Kidney (tissue), 22 donors: ENCODE measurements around the gene ZNF675. TPM values are rescaled to one million over a fixed set of nuclear protein-coding genes. Genes with fewer than 3 reads are reported as not detected.
"Not testable (repeated sequence)": the region's sequence is repeated elsewhere in the genome, so short reads cannot be mapped to it uniquely, and the experiment has no call there.

Experiments used
- DNase-seq, 5 donors: peaks; one replicate each; pipeline ENCODE4 v3.0.0-alpha.2; 2013 to 2020
- FAIRE-seq: peaks from 2 replicates; lab custom pipeline; 2012; peaks lifted over from hg19 to GRCh38; lab: Jason Lieb, UNC
- H3K27ac ChIP-seq, 2 donors: one replicate each; pipeline ENCODE4 v1.7.0; 2013; ENCODE audit warnings: low read depth in 2 of 2, low read length in 2 of 2, inconsistent platforms in 1 of 2
- H3K27me3 ChIP-seq: one replicate; pipeline ENCODE4 v1.7.1; 2013; ENCODE audit warnings: low read length, inconsistent platforms; ENCODE audit not compliant: control insufficient read depth, insufficient read depth
- H3K36me3 ChIP-seq, 3 donors: one replicate each; pipeline versions ENCODE4 v1.7.0 to v1.7.1; 2013; ENCODE audit warnings: low read length in 3 of 3, control low read depth in 1 of 3, inconsistent platforms in 1 of 3; ENCODE audit not compliant: insufficient read depth in 3 of 3, control insufficient read depth in 2 of 3
- H3K4me1 ChIP-seq, 3 donors: one replicate each; pipeline versions ENCODE4 v1.7.0 to v1.7.1; 2013; ENCODE audit warnings: low read length in 3 of 3, inconsistent platforms in 1 of 3, low read depth in 1 of 3; ENCODE audit not compliant: control insufficient read depth in 2 of 3, insufficient read depth in 2 of 3
- H3K4me3 ChIP-seq, 3 donors: one replicate each; pipeline versions ENCODE4 v1.7.0 to v1.8.1; 2013; ENCODE audit warnings: low read length in 3 of 3, control low read depth in 1 of 3, inconsistent platforms in 1 of 3
- H3K9ac ChIP-seq, 3 donors: one replicate each; pipeline versions ENCODE4 v1.7.0 to v1.7.1; 2013; ENCODE audit warnings: low read length in 3 of 3, control low read depth in 1 of 3, inconsistent platforms in 1 of 3
- H3K9me3 ChIP-seq, 3 donors: one replicate each; pipeline versions ENCODE4 v1.7.0 to v1.7.1; 2013; ENCODE audit warnings: low read length in 3 of 3, control low read depth in 1 of 3, inconsistent platforms in 1 of 3; ENCODE audit not compliant: control insufficient read depth in 2 of 3, insufficient read depth in 1 of 3
- CTCF ChIP-seq: IDR thresholded peaks from 3 replicates; pipeline ENCODE4 v1.5.1; 2012; ENCODE audit warnings: mild to moderate bottlenecking, moderate library complexity, borderline replicate concordance; ENCODE audit not compliant: insufficient read depth; ENCODE audit errors: extremely low read depth
- intact Hi-C: fragments of 100-400 bp; cut with DNase I; formaldehyde crosslinking; loops from one replicate; pipeline ENCODE4 v1.11.1; 2022
- long read RNA-seq, 10 donors: library from polyadenylated mRNA in 1 of 10; unstranded in 1 of 10; transcript quantifications; one replicate each; pipeline ENCODE4 v2.0.0 and lab custom pipeline, GENCODE V29; 2021 to 2026
- polyA plus RNA-seq: library from polyadenylated mRNA; stranded (reverse); fragments of 350-450 nt; fragmentation: Illumina TruSeq; extraction: RNeasy Lipid Tissue Mini Kit (QIAGEN cat#74804); gene quantifications from one replicate; pipeline ENCODE4 v1.2.3, GENCODE V29; 2014; ENCODE audit warnings: low read depth, low replicate concordance; ENCODE audit not compliant: insufficient read depth
- total RNA-seq: library from RNA; stranded (reverse); fragmentation: NEBNext Ultra II Directional; extraction: Animal tissue kit (Norgen Biotek cat#: 25700); gene quantifications from one replicate; pipeline ENCODE4 v1.2.1, GENCODE V29; 2021
- donor health status: control.
- donor health status: control.
- donor health status: control.
- donor health status: control.
- donor health status: control.
- donor health status: DM: yes; HTN: yes; CAD: no.
- donor health status: Normal renal cell carcinoma (clear cell type).

Gene ZNF675
- total RNA-seq (11.4 TPM), polyA plus RNA-seq (3.9 TPM)
- long read RNA-seq, donor 1, full-length matches to known transcripts: 9 of 2,742 reads
- long read RNA-seq, donor 1, partial matches to known transcripts: 2,733 of 2,742 reads
- long read RNA-seq, donor 1, other reads (novel, unspliced or antisense): 0 of 2,742 reads
- long read RNA-seq, donor 2, partial matches to known transcripts: 2,010 of 2,012 reads
- long read RNA-seq, donor 2, other reads (novel, unspliced or antisense): 0 of 2,012 reads
- long read RNA-seq, donor 3, full-length matches to known transcripts: 10 of 10 reads
- long read RNA-seq, donor 3, partial matches to known transcripts: 0 of 10 reads
- long read RNA-seq, donor 3, other reads (novel, unspliced or antisense): 0 of 10 reads
- long read RNA-seq, donor 4, full-length matches to known transcripts: 6 of 6 reads
- long read RNA-seq, donor 4, partial matches to known transcripts: 0 of 6 reads
- long read RNA-seq, donor 4, other reads (novel, unspliced or antisense): 0 of 6 reads
- long read RNA-seq, donor 5, full-length matches to known transcripts: 1 of 1 reads
- long read RNA-seq, donor 5, partial matches to known transcripts: 0 of 1 reads
- long read RNA-seq, donor 5, other reads (novel, unspliced or antisense): 0 of 1 reads
- long read RNA-seq, donor 6, partial matches to known transcripts: 0 of 11 reads
- long read RNA-seq, donor 6, other reads (novel, unspliced or antisense): 7 of 11 reads
- long read RNA-seq, donor 7, full-length matches to known transcripts: 6 of 7 reads
- long read RNA-seq, donor 7, partial matches to known transcripts: 0 of 7 reads
- long read RNA-seq, donor 7, other reads (novel, unspliced or antisense): 1 of 7 reads
- long read RNA-seq, donor 8, full-length matches to known transcripts: 3 of 2,661 reads
- long read RNA-seq, donor 8, partial matches to known transcripts: 2,658 of 2,661 reads
- long read RNA-seq, donor 8, other reads (novel, unspliced or antisense): 0 of 2,661 reads
- long read RNA-seq, donor 9, partial matches to known transcripts: 1,519 of 1,519 reads
- long read RNA-seq, donor 9, other reads (novel, unspliced or antisense): 0 of 1,519 reads
- long read RNA-seq, donor 10, partial matches to known transcripts: 37 of 41 reads
- long read RNA-seq, donor 10, other reads (novel, unspliced or antisense): 0 of 41 reads

GRCh38 chr19:23686621-23687423, at the start of gene ZNF675:
Gene ZNF675 (minus strand): TSS chr19:23687212. CDS start chr19:23687033, 179 bp downstream.
- peak within 1 kb of the TSS; percentile 85 to 90 (median 87) for H3K9ac ChIP-seq
- H3K4me3 ChIP-seq: peak within 1 kb of the TSS; percentile 86 to 96 (median 89)
- peak within 1 kb of the TSS; percentile 77 to 83 for H3K27ac ChIP-seq
- no peaks in the 10 kb centered on the region for H3K9me3 ChIP-seq
- TF ChIP-seq CTCF: no peak
- intact Hi-C loops: no loop called here
- no peaks in the 10 kb centered on the region for H3K4me1 ChIP-seq
- peak; percentile 95 to 97 (median 96) for DNase-seq
- no peaks in the 10 kb centered on the region for H3K27me3 ChIP-seq
- FAIRE-seq: peak; percentile 77
- no peaks in the 10 kb centered on the region for H3K36me3 ChIP-seq

- not testable (repeated sequence) for FAIRE-seq
Observed at GRCh38 chr19:23730729-23731465, 43.9 kb upstream of the ZNF675 start.

GRCh38 chr19:23724161-23724560, 37.1 kb upstream of the ZNF675 start:
- H3K4me1 ChIP-seq, H3K9me3 ChIP-seq, H3K4me3 ChIP-seq, FAIRE-seq, H3K36me3 ChIP-seq, H3K27ac ChIP-seq, intact Hi-C loops, H3K9ac ChIP-seq, H3K27me3 ChIP-seq: not testable (repeated sequence)
- DNase-seq: peak in 1 of 5 donors; percentile 7

More at GRCh38 chr19:23730729-23731465, 43.9 kb upstream of the ZNF675 start:
- DNase-seq, H3K4me3 ChIP-seq, H3K9me3 ChIP-seq, intact Hi-C loops, H3K9ac ChIP-seq, H3K4me1 ChIP-seq, H3K36me3 ChIP-seq, H3K27me3 ChIP-seq, H3K27ac ChIP-seq: not testable (repeated sequence)
